Cardiac fibroblast (primary cell): ENCODE data around the gene PAGR1.

ENCODE experiments used
- DNase-seq, 2 donors: peaks; one replicate each; pipeline versions ENCODE4 v3.0.0 to v3.0.0-alpha.2; 2010; ENCODE audit warnings: low read depth in 2 of 2
- H3K4me3 ChIP-seq, 2 donors: replicated peaks in 1 of 2; 1 replicate in 1 of 2; 2 replicates in 1 of 2; pipeline ENCODE4 v1.5.1; 2011; ENCODE audit warnings: low read depth in 2 of 2, low read length in 2 of 2, mild to moderate bottlenecking in 2 of 2, moderate library complexity in 1 of 2
- TF ChIP-seq, protein P1 (sequence below): IDR thresholded peaks from one replicate; pipeline ENCODE4 v1.5.1; 2011; ENCODE audit warnings: low read depth, mild to moderate bottlenecking, low read length, inconsistent platforms

The PAGR1 gene

DNA sequence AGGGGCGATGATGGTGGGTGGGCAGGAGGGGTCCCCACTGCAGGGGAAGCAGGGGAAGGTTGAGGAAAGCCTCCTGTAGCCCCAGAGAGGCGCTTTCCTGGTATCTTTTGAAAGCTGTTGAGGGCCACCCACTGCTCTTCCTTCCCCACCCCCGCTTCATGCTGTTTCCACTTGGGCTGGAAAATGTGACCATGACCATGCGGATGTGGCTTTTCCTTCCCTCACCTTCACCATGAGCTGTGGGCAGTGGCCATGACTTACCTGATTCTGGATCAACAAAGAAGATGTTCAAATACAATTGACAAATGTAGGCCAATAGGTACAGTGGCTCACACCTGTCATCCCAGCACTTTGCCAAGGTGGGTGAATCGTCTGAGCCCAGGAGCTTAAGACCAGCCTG lies 18.1 kb downstream of the PAGR1 start:
- no peak overlapping the region for H3K4me3 ChIP-seq
- no peak for DNase-seq
- TF ChIP-seq, protein P1, sequence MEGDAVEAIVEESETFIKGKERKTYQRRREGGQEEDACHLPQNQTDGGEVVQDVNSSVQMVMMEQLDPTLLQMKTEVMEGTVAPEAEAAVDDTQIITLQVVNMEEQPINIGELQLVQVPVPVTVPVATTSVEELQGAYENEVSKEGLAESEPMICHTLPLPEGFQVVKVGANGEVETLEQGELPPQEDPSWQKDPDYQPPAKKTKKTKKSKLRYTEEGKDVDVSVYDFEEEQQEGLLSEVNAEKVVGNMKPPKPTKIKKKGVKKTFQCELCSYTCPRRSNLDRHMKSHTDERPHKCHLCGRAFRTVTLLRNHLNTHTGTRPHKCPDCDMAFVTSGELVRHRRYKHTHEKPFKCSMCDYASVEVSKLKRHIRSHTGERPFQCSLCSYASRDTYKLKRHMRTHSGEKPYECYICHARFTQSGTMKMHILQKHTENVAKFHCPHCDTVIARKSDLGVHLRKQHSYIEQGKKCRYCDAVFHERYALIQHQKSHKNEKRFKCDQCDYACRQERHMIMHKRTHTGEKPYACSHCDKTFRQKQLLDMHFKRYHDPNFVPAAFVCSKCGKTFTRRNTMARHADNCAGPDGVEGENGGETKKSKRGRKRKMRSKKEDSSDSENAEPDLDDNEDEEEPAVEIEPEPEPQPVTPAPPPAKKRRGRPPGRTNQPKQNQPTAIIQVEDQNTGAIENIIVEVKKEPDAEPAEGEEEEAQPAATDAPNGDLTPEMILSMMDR, result no peak

DNA sequence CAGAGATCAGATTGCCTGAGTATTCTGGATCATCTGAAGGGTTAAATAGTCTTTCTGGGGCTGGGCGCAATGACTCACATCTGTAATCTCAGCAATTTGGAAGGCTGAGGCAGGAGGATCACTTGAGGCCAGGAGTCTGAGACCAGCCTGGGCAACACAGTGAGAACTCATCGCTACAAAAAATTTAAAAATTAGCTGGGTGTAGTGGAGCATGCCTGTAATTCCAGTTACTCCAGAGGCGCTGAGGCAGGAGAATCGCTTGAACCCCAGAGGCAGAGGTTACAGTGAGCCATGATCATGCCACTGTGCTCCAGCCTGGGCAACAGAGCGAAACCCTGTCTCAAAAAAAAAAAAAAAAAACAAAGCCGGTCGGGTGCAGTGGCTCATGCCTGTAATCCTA lies 20.0 kb downstream of the PAGR1 start:
- DNase-seq, result no peak
- no peak overlapping the region for H3K4me3 ChIP-seq
- TF ChIP-seq, protein P1, result no peak

DNA sequence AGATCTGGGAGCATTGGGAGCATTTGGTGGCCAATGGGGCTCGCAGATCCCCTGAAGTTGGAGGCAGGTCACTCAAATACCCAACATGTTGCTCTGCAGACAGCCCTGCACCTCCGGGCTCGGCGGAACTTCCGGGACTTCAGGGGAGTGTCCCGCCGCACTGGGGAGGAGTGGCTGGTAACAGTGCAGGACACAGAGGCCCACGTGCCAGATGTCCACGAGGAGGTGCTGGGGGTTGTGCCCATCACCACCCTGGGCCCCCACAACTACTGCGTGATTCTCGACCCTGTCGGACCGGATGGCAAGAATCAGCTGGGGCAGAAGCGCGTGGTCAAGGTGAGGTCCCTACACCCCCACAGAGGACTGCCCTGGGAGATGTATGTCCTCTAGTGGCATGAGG lies 20.7 kb downstream of the PAGR1 start:
- TF ChIP-seq, protein P1, result no peak
- no peak overlapping the region for H3K4me3 ChIP-seq
- DNase-seq, result no peak

DNA sequence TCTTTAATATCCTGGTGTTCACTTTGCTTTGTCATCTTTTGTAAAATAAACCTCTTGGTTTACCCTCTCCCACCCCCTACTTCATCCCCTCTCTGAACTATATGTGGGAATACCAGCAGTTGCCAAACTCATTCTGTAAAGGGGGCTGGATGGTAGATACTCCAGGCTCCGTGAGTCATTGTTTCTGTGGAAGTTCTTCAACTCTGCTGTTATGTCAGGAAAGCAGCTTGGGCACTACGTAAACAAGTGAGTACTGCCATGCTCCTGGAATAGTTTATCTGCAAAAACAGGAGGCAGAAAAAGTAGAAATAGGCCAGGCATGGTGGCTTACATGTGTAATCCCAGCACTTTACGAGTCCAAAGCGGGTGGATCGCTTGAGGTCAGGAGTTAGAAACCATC lies 21.9 kb downstream of the PAGR1 start:
- TF ChIP-seq, protein P1, result no peak
- DNase-seq, result no peak

DNA sequence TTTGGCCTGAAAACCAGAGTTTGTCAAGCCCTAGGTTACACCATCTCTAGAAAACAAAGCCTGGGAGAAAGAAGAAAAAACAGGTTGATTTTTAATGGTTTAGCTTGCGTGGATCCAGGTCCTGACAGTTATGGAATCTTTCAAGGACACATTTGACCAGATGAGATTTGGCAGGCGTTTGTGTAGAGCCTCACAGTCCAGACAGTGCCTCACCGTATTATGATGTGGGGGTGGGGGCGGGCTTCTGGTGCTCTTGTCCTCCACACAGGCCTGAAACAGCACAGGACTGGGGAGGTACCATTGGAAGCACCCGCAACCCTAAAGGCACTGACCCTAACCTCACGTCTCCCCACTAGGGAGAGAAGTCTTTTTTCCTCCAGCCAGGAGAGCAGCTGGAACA lies 23.9 kb downstream of the PAGR1 start:
- TF ChIP-seq, protein P1, result no peak
- no peak overlapping the region for H3K4me3 ChIP-seq
- DNase-seq, result no peak

More for the DNA sequence above, 21.9 kb downstream of the PAGR1 start:
- no peak overlapping the region for H3K4me3 ChIP-seq

DNA sequence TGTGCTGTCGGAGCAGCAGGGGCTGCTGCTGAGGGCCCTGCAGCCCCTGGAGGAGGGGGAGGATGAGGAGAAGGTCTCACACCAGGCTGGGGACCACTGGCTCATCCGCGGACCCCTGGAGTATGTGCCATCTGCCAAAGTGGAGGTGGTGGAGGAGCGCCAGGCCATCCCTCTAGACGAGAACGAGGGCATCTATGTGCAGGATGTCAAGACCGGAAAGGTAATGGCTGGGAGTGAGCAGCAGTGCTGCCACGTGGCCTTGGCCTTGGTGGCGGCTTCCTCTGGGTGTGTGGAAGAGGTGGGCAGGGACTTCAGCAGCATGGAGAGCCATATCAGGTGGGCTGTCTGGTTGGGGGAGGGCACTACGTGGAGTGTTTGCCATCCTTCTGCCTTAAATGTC lies 24.3 kb downstream of the PAGR1 start:
- TF ChIP-seq, protein P1, result no peak
- no peak overlapping the region for H3K4me3 ChIP-seq
- no peak for DNase-seq

DNA sequence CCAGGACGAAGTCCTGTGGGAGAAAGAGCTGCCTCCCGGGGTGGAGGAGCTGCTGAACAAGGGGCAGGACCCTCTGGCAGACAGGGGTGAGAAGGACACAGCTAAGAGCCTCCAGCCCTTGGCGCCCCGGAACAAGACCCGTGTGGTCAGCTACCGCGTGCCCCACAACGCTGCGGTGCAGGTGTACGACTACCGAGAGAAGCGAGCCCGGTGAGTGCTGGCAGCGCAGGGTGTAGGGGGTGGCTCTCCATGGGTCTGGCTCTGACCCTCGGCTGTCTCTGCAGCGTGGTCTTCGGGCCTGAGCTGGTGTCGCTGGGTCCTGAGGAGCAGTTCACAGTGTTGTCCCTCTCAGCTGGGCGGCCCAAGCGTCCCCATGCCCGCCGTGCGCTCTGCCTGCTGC lies 25.7 kb downstream of the PAGR1 start:
- TF ChIP-seq, protein P1, result no peak
- no peak for DNase-seq
- H3K4me3 ChIP-seq, result no peak overlapping the region
